Spleen (tissue), 7 donors: ENCODE results near the gene FAT1.

Experiments
- CTCF ChIP-seq, 11 experiments: fragments of 200-600 bp in 7 of 11; fragments of 450-650 bp in 4 of 11; sonication (generic) in 4 of 11; IDR thresholded peaks in 8 of 11; conservative IDR thresholded peaks in 3 of 11; 1 replicate in 7 of 11; 2 replicates in 4 of 11; pipeline versions ENCODE4 v1.4.0 to v1.8.0; 2016 to 2021; ENCODE audit warnings: antibody characterized with exemption in 11 of 11, inconsistent platforms in 4 of 11, mild to moderate bottlenecking in 1 of 11
- POLR2A ChIP-seq, 3 donors: fragments of 450-650 bp; IDR thresholded peaks; one replicate each; pipeline ENCODE4 v1.5.1; 2017; ENCODE audit warnings: antibody characterized with exemption in 3 of 3, mild to moderate bottlenecking in 1 of 3
- donor health status: DM: no; HTN: no; CAD: no; lungs with moderate emphysema.
- donor health status: DM: no; HTN: no; CAD: no.
- donor health status: DM: no; HTN: no; CAD: no.

GRCh38 chr4:186604124-186604807, 119.4 kb downstream of the FAT1 start:
- TF ChIP-seq CTCF (IDR thresholded peaks at IDR 0.05 in 8 of 11, conservative IDR thresholded peaks at IDR 0.05 in 3 of 11) (no peak), POLR2A (IDR thresholded peaks at IDR 0.05) (no peak)
